Tibial nerve (tissue), 4 donors: Measurements from ENCODE around the gene PRKG1.

Source experiments
- CTCF ChIP-seq, 5 experiments: fragments of 200-600 bp in 3 of 5; fragments of 450-650 bp in 2 of 5; sonication (generic) in 3 of 5; IDR thresholded peaks; one replicate each; pipeline ENCODE4 v1.5.1; 2016 to 2019; ENCODE audit warnings: antibody characterized with exemption in 5 of 5, mild to moderate bottlenecking in 3 of 5, moderate library complexity in 2 of 5
- EP300 ChIP-seq, 2 donors: sonication (generic); formaldehyde crosslinking; IDR thresholded peaks; one replicate each; pipeline ENCODE4 v1.6.1; 2017; ENCODE audit warnings: antibody characterized with exemption in 2 of 2, mild to moderate bottlenecking in 1 of 2
- POLR2A ChIP-seq, 2 donors: fragments of 450-650 bp; IDR thresholded peaks; one replicate each; pipeline ENCODE4 v1.6.1; 2017; ENCODE audit warnings: antibody characterized with exemption in 2 of 2, mild to moderate bottlenecking in 2 of 2, moderate library complexity in 2 of 2

DNA sequence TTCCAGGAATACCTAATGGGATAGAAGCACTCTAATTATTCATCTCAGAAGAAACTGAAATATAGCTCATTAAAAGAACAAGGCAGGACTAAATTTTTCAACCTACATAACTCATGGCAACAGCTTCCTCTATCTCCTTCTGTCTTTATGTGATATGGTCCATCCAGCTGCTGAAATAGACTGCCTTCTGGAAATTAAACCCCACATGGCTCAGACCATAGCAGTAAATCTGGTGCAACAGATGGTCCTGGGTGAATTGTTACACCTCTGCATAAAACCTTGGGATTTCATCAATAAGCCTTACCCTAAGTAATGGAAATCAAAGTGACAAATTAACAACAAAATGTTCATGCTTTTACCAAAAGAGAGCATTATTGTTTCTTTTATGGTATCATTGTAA lies 830.7 kb downstream of the PRKG1 start:
- no peak for TF ChIP-seq CTCF (IDR thresholded peaks at IDR 0.05)
- no peak for TF ChIP-seq POLR2A (IDR thresholded peaks at IDR 0.05)
- no peak for TF ChIP-seq EP300 (IDR thresholded peaks at IDR 0.05)
